ENCODE measurements around the gene CACNB4.

- TF ChIP-seq, protein P1, sequence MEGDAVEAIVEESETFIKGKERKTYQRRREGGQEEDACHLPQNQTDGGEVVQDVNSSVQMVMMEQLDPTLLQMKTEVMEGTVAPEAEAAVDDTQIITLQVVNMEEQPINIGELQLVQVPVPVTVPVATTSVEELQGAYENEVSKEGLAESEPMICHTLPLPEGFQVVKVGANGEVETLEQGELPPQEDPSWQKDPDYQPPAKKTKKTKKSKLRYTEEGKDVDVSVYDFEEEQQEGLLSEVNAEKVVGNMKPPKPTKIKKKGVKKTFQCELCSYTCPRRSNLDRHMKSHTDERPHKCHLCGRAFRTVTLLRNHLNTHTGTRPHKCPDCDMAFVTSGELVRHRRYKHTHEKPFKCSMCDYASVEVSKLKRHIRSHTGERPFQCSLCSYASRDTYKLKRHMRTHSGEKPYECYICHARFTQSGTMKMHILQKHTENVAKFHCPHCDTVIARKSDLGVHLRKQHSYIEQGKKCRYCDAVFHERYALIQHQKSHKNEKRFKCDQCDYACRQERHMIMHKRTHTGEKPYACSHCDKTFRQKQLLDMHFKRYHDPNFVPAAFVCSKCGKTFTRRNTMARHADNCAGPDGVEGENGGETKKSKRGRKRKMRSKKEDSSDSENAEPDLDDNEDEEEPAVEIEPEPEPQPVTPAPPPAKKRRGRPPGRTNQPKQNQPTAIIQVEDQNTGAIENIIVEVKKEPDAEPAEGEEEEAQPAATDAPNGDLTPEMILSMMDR (conservative IDR thresholded peaks at IDR 0.05; ENCODE audit: low read length): no peak
- TF ChIP-seq EZH2phosphoT487 (IDR thresholded peaks at IDR 0.05; ENCODE audit: borderline replicate concordance): no peak
These were observed 60.3 kb downstream of the CACNB4 start for GRCh38 chr2:152038441-152038958.

Measured in Loucy (cell line).